ENCODE data around the gene PBX4. TPM values are rescaled to one million over a fixed set of nuclear protein-coding genes. Genes with fewer than 3 reads are reported as not detected.

PBX4 gene
- total RNA-seq, 1 experiment from 2014 or later: 11.6 TPM

DNA sequence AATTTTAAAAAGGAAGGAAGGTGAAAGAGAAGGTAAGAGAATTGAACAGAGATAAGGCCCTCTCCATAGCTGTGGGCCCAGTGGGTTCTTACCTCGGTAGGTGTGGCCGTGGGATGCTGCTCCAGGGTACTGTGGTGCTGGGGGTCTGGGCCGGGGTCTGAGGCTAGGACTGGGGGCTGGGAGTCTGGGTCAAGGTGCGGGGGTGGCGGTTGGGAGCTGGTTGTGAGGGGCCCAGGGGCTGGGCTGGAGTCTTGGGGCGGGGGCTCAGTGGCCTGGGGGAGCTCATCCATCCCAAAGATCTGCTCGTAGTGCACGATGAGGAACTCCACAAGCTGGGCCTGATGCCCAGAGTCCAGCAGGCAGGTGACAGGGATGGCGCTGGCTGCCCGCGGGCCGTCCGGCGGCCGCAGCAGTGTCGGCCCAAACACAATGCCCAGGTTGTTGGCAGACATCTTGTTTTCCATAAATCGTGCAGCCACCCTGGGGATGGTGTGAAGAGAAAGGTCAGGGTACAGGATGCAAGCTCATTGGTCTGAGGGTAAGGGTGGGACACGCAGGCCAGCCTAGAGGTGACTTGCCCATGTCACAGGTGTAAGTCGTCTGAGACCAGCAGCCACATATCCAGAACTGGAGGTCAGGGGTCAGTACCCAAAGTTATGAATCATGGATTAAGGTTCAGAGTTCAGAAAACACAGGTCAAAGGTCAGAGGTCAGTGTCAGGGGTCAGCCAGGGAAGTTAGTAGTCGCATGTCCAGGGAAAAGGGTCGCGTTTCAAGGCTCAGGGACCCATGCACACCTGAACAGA lies 15.4 kb upstream of the PBX4 start:
- CTCF ChIA-PET: no interaction called here

More for the DNA sequence above, 15.4 kb upstream of the PBX4 start:
- no TSS peak for BruUV-seq (replicated peaks)
- H3K27ac ChIP-seq (ENCODE audit: low read depth, low read length): no peak overlapping the region
- no peak overlapping the region for H3K4me2 ChIP-seq (ENCODE audit: low read length)
- no peak for ATAC-seq
- no peaks in the 10 kb centered on the region for H4K20me1 ChIP-seq (ENCODE audit: insufficient read depth)
- DNase-seq (ENCODE audit: low read depth, low spot score): no peak
- H3K9me3 ChIP-seq (ENCODE audit: control insufficient read depth in 1 of 2, insufficient read depth in 1 of 2, low read depth in 1 of 2, low read length in 2 of 2): no peaks in the 10 kb centered on the region
- H3K4me1 ChIP-seq (ENCODE audit: control insufficient read depth in 1 of 2, insufficient read depth in 2 of 2, low read length in 2 of 2): peaks cover 0 to 5% of the 10 kb centered on the region in 2 experiments; a peak in 3 of 4 replicates
- H3K27me3 ChIP-seq (ENCODE audit: insufficient read depth, low read length): no peaks in the 10 kb centered on the region
- TF ChIP-seq POLR2A (IDR thresholded peaks at IDR 0.05; ENCODE audit: borderline replicate concordance, extremely low read depth, insufficient read depth, insufficient read length): no peak
- TF ChIP-seq SIN3A (IDR thresholded peaks at IDR 0.05; ENCODE audit: low read depth): no peak
- no peak for TF ChIP-seq EZH2phosphoT487 (IDR thresholded peaks at IDR 0.05; ENCODE audit: borderline replicate concordance)
- no peak for TF ChIP-seq ELF1 (IDR thresholded peaks at IDR 0.05; ENCODE audit: borderline replicate concordance, low read depth)
- TF ChIP-seq ZFX (IDR thresholded peaks at IDR 0.05): no peak
- TF ChIP-seq ZNF274 (IDR thresholded peaks at IDR 0.05; ENCODE audit: low read depth, low read length): no peak
- no peak for TF ChIP-seq JUND (IDR thresholded peaks at IDR 0.05)
- TF ChIP-seq TCF7L2 (IDR thresholded peaks at IDR 0.05; ENCODE audit: borderline replicate concordance, extremely low read depth, insufficient read depth, insufficient read length): no peak
- TF ChIP-seq, protein P1, sequence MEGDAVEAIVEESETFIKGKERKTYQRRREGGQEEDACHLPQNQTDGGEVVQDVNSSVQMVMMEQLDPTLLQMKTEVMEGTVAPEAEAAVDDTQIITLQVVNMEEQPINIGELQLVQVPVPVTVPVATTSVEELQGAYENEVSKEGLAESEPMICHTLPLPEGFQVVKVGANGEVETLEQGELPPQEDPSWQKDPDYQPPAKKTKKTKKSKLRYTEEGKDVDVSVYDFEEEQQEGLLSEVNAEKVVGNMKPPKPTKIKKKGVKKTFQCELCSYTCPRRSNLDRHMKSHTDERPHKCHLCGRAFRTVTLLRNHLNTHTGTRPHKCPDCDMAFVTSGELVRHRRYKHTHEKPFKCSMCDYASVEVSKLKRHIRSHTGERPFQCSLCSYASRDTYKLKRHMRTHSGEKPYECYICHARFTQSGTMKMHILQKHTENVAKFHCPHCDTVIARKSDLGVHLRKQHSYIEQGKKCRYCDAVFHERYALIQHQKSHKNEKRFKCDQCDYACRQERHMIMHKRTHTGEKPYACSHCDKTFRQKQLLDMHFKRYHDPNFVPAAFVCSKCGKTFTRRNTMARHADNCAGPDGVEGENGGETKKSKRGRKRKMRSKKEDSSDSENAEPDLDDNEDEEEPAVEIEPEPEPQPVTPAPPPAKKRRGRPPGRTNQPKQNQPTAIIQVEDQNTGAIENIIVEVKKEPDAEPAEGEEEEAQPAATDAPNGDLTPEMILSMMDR (IDR thresholded peaks at IDR 0.05 in 2 of 3, conservative IDR thresholded peaks at IDR 0.05 in 1 of 3; ENCODE audit: borderline replicate concordance in 1 of 3, insufficient read depth in 1 of 3, low read depth in 2 of 3, low read length in 2 of 3): no peak
- TF ChIP-seq, protein P2, sequence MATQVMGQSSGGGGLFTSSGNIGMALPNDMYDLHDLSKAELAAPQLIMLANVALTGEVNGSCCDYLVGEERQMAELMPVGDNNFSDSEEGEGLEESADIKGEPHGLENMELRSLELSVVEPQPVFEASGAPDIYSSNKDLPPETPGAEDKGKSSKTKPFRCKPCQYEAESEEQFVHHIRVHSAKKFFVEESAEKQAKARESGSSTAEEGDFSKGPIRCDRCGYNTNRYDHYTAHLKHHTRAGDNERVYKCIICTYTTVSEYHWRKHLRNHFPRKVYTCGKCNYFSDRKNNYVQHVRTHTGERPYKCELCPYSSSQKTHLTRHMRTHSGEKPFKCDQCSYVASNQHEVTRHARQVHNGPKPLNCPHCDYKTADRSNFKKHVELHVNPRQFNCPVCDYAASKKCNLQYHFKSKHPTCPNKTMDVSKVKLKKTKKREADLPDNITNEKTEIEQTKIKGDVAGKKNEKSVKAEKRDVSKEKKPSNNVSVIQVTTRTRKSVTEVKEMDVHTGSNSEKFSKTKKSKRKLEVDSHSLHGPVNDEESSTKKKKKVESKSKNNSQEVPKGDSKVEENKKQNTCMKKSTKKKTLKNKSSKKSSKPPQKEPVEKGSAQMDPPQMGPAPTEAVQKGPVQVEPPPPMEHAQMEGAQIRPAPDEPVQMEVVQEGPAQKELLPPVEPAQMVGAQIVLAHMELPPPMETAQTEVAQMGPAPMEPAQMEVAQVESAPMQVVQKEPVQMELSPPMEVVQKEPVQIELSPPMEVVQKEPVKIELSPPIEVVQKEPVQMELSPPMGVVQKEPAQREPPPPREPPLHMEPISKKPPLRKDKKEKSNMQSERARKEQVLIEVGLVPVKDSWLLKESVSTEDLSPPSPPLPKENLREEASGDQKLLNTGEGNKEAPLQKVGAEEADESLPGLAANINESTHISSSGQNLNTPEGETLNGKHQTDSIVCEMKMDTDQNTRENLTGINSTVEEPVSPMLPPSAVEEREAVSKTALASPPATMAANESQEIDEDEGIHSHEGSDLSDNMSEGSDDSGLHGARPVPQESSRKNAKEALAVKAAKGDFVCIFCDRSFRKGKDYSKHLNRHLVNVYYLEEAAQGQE (IDR thresholded peaks at IDR 0.05; ENCODE audit: low read depth): no peak
- TF ChIP-seq YY1 (IDR thresholded peaks at IDR 0.05; ENCODE audit: extremely low read depth, insufficient replicate concordance, low read depth, low read length): no peak
- TF ChIP-seq POLR2AphosphoS5 (IDR thresholded peaks at IDR 0.05; ENCODE audit: low read depth, low read length): no peak
- H3K4me3 ChIP-seq (replicated peaks in 1 of 2; ENCODE audit: low read depth in 1 of 2, low read length in 2 of 2): no peak overlapping the region
- no peak overlapping the region for H3K9ac ChIP-seq (ENCODE audit: low read length)
- no peaks in the 10 kb centered on the region for H3K79me2 ChIP-seq (ENCODE audit: insufficient read depth, low read length)
- H2AFZ ChIP-seq (ENCODE audit: low read depth, low read length, poor library complexity, severe bottlenecking): no peak overlapping the region
- H3K36me3 ChIP-seq (ENCODE audit: control insufficient read depth in 1 of 2, insufficient read depth in 2 of 2, low read length in 2 of 2): peaks cover 5 to 12% of the 10 kb centered on the region in 2 experiments; a peak in 3 of 4 replicates
- POLR2A ChIA-PET: no interaction called here
- RAD21 ChIA-PET (ENCODE audit: low non-redundant PET in 1 of 2, low total read pairs in 2 of 2, uncharacterized antibody in 2 of 2, unreplicated experiment in 2 of 2): no interaction called here
- intact Hi-C loops (cut with micrococcal nuclease): no loop called here
- no peaks in the 10 kb centered on the region for H3K9me2 ChIP-seq (ENCODE audit: insufficient read depth)
